GM12891 (cell line): ENCODE results near the gene DPH6. TPM values are rescaled to one million over a fixed set of nuclear protein-coding genes. Genes with fewer than 3 reads are reported as not detected.
"Not testable (repeated sequence)": the region's sequence is repeated elsewhere in the genome, so short reads cannot be mapped to it uniquely, and the experiment has no call there.

Experiments used
- DNase-seq: peaks from one replicate; pipeline ENCODE4 v3.0.0; 2011; ENCODE audit warnings: low spot score; ENCODE audit not compliant: insufficient read length
- FAIRE-seq: peaks from 2 replicates; lab custom pipeline; 2011; peaks lifted over from hg19 to GRCh38; lab: Jason Lieb, UNC
- PAX5 ChIP-seq: IDR thresholded peaks from 2 replicates; pipeline ENCODE4 v1.6.1; 2011; ENCODE audit warnings: low read length, moderate library complexity, mild to moderate bottlenecking; ENCODE audit not compliant: insufficient read depth, severe bottlenecking
- POLR2A ChIP-seq: IDR thresholded peaks from 2 replicates; pipeline ENCODE4 v1.6.1; 2011; ENCODE audit warnings: low read depth, low read length, control low read depth
- POLR2AphosphoS5 ChIP-seq: IDR thresholded peaks from 2 replicates; pipeline ENCODE4 v1.6.1; 2011; ENCODE audit warnings: low read depth, low read length, control low read depth
- POU2F2 ChIP-seq: IDR thresholded peaks from 2 replicates; pipeline ENCODE4 v1.6.1; 2011; ENCODE audit warnings: low read depth, mild to moderate bottlenecking, control low read depth, low read length, moderate library complexity
- SPI1 ChIP-seq: IDR thresholded peaks from 2 replicates; pipeline ENCODE4 v1.6.1; 2011; ENCODE audit warnings: low read depth, low read length, control low read depth
- TAF1 ChIP-seq: IDR thresholded peaks from 2 replicates; pipeline ENCODE4 v1.6.1; 2011; ENCODE audit warnings: low read depth, low read length, control low read depth
- polyA plus RNA-seq: library from polyadenylated mRNA; unstranded; fragments of >200 nt; gene quantifications from one replicate; pipeline ENCODE4 v1.2.1, GENCODE V29; 2012; ENCODE audit warnings: low read depth, missing spikeins, inconsistent platforms; ENCODE audit not compliant: missing spikeins

DPH6 gene, protein sequence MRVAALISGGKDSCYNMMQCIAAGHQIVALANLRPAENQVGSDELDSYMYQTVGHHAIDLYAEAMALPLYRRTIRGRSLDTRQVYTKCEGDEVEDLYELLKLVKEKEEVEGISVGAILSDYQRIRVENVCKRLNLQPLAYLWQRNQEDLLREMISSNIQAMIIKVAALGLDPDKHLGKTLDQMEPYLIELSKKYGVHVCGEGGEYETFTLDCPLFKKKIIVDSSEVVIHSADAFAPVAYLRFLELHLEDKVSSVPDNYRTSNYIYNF
- polyA plus RNA-seq: 11.5 TPM

DNA sequence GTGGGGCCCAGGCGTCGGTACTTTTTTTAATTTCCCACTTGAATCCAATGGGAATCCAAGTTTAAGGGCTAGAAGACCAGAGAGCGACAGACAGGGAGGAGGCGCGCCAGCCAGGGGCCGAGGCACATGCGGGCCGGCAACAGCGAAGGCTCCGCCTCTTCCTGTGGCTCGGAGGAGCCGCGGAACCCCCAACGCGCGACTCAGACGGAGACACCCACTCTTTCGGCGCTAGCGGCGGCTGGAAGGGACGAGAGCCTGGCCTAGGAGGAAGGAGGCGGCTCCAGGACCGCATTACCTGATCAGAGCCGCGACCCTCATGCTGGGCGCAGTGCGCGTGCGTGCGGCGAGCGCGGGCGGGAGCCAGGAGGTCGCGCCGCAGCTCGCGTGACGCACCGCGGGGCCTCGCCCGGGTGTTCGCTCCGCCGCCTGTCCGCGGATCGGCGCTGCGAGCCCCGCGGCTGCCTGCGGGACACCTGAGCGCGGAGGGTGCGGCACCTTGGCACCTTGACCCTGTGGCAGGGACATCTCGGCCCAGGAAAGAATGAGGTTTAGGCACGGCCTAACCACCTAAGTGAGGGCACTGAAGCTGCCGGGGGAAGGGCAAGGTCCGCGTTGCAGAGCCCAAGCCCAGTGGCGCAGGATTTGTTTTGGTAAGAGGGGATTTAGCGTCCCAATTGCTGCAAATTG, at the start of gene DPH6:
Gene DPH6, minus strand, starts transcription at position 342 of the 687 bp plus-strand sequence. Its CDS starts 24 bp downstream, at position 318.
- peak; percentile 81; the same call in 1 of the 2 replicates for TF ChIP-seq POLR2AphosphoS5
- TF ChIP-seq POU2F2: no peak
- peak; percentile 73 for TF ChIP-seq POLR2A
- no peak for TF ChIP-seq PAX5
- 0 out of 2 replicates have a peak, but pooled peaks have one; percentile 51 for TF ChIP-seq TAF1
- no peak for TF ChIP-seq SPI1
- peak; percentile 99 for FAIRE-seq
- peak; percentile 50 for DNase-seq

DNA sequence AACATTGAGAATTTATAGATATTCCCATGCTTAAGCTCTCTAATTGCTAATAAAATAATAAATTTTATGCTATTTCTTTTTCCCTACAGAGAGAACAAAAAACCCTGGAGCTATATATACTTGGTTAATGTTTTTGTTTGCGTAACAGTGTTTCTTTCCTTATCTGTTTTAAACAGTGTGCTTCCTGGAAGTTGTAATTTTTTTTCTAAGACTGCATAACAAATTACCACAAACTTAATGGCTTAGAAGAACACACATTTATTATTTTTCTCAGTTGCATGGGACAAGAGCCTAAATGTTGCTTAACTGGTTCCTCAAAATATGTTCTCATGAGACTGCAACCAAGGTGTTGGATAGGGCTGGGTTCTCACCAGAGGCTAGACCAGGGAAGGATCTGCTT, 49.7 kb upstream of the DPH6 start:
- no peak for TF ChIP-seq POLR2AphosphoS5
- TF ChIP-seq POU2F2: no peak
- no peak for TF ChIP-seq TAF1
- TF ChIP-seq PAX5: no peak
- no peak for TF ChIP-seq POLR2A
- no peak for TF ChIP-seq SPI1
- FAIRE-seq (no peak), DNase-seq (no peak)

DNA sequence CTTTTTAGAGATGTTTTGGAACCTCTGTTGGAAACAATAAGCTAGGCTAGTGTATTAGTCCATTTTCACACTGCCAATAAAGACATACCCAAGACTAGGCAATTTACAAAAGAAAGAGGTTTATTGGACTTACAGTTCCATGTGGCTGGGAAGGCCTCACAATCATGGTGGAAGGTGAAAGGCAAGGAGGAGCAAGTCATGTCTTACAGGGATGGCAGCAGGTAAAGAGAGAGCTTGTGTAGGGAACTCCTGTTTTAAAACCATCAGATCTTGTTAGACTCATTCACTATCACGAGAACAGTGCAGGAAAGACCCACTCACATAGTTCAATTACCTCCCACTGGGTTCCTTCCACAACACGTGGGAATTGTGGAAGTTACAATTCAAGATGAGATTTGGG, 46.0 kb upstream of the DPH6 start:
- not testable (repeated sequence) for DNase-seq, FAIRE-seq

GRCh38 chr15:35583863-35584528, 38.0 kb upstream of the DPH6 start:
- no peak for FAIRE-seq
- no peak for TF ChIP-seq TAF1
- TF ChIP-seq PAX5: no peak
- TF ChIP-seq POLR2AphosphoS5: no peak
- TF ChIP-seq POLR2A: no peak
- TF ChIP-seq POU2F2: no peak
- no peak for TF ChIP-seq SPI1
- no peak for DNase-seq

GRCh38 chr15:35580606-35581005, 34.6 kb upstream of the DPH6 start:
- DNase-seq (no peak), FAIRE-seq (no peak)
- no peak for TF ChIP-seq POU2F2
- TF ChIP-seq PAX5: no peak
- no peak for TF ChIP-seq POLR2AphosphoS5
- TF ChIP-seq POLR2A: no peak
- TF ChIP-seq TAF1: no peak
- TF ChIP-seq SPI1: no peak

DNA sequence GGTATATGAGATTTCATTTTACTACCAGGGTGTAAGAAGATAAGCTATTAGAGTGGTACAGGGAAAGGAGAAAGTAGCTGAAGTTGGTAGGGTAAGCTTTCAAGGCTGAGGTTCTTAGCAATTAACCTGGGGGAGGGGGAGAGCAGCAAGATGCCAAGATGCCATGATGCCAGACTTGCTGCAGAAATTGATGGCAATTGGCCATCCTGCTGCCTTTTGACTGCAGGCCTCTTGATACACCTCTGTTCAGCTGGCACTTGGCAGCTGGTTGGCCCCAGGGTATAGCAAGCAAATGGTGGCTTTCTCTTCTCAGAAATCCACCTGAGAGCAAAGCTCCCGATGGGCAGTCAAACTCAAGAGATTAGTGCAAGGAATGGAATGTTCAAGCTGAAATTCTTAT, 21.4 kb upstream of the DPH6 start:
- no peak for FAIRE-seq
- TF ChIP-seq POLR2A (no peak), POU2F2 (no peak), SPI1 (no peak), TAF1 (no peak), POLR2AphosphoS5 (no peak), PAX5 (no peak)
- DNase-seq: no peak

DNA sequence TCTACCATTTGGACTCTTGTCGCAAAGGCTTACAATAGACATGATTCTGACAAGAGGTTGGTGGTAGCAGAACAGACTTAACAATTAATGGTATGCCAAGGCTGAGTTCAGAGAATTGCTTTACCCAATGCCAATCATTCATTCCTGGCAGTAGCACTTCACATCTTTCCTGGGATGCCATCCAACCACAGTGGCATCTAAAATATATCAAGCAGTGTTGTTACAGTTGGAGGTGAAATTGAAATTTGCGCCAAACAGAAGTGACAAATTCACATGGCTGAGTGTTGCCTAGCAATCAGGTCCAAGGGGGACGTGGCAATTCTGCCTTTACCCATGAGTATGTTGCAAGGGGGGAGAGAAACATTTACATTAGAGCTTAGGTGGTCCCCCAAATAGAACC, 21.0 kb upstream of the DPH6 start:
- TF ChIP-seq POU2F2 (no peak), POLR2A (no peak), TAF1 (no peak), PAX5 (no peak), POLR2AphosphoS5 (no peak), SPI1 (no peak)
- FAIRE-seq (no peak), DNase-seq (no peak)

DNA sequence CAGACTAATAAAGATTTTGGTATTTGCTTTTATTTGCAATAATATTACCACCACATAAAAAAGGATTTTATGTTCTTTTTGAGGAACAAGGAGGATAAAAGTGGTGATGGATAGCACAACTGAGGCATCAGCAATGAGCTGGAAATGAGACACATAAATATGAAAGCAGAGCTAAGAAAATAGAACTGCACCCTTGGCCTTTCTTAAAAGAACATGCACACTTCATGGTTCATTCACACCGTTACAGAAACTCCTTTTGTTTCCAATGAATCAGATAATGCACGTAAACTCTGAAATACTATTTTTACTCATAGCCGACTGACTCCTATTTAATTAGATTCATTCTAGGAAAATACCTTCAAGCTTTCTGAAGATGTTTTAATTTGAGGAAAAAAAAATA, 19.9 kb upstream of the DPH6 start:
- FAIRE-seq (no peak), DNase-seq (no peak)
- TF ChIP-seq POLR2A: no peak
- TF ChIP-seq SPI1: no peak
- TF ChIP-seq POU2F2: no peak
- no peak for TF ChIP-seq TAF1
- no peak for TF ChIP-seq POLR2AphosphoS5
- TF ChIP-seq PAX5: no peak

GRCh38 chr15:35562641-35563040, 16.7 kb upstream of the DPH6 start:
- no peak for DNase-seq
- TF ChIP-seq TAF1 (no peak), POLR2A (no peak), PAX5 (no peak)
- no peak for FAIRE-seq

DNA sequence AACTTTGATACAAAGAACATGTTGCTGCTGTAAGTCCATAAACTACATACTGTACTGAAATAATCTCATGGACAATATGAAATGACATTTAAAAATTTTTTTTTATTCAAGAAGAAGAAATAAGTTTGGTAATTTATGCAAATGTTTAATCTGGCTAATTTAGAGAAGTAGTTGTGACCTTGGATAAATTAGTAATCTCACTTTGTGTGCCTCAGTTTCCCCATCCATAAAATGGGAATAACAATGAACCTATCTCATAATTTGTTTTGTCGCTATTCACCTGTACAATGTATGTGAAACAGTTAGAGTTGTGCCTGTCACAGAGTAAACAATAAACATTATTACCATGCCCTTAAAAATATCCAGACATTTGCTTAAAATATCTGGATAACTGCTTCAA, 15.3 kb upstream of the DPH6 start:
- FAIRE-seq (no peak), DNase-seq (no peak)
- TF ChIP-seq SPI1: no peak
- TF ChIP-seq TAF1: no peak
- no peak for TF ChIP-seq PAX5
- TF ChIP-seq POLR2A: no peak
- TF ChIP-seq POLR2AphosphoS5: no peak
- TF ChIP-seq POU2F2: no peak
